Upper lobe of right lung (tissue), 1 donor: ENCODE data around the gene CFAP54. TPM values are rescaled to one million over a fixed set of nuclear protein-coding genes. Genes with fewer than 3 reads are reported as not detected.
A peak's percentile ranks its signal among the peaks of the same experiment; 100 is the strongest.

Source experiments
- ATAC-seq: fragments of 200-7000 bp; cut with Tn5 transposase; one replicate; pipeline ENCODE4 v1.9.1; 2020; ENCODE audit warnings: mild to moderate bottlenecking, moderate library complexity
- DNase-seq: peaks from one replicate; pipeline ENCODE4 v3.0.0-alpha.2; 2020
- H3K27ac ChIP-seq: fragments of 200-600 bp; one replicate; pipeline ENCODE4 v1.8.0; 2022
- H3K27me3 ChIP-seq: fragments of 200-600 bp; one replicate; pipeline ENCODE4 v1.8.0; 2022; ENCODE audit warnings: mild to moderate bottlenecking
- H3K36me3 ChIP-seq: fragments of 200-600 bp; one replicate; pipeline ENCODE4 v1.8.0; 2022
- H3K4me1 ChIP-seq: fragments of 200-600 bp; one replicate; pipeline ENCODE4 v1.8.0; 2022
- H3K4me3 ChIP-seq: fragments of 200-600 bp; one replicate; pipeline ENCODE4 v1.8.0; 2022; ENCODE audit warnings: mild to moderate bottlenecking
- H3K9me3 ChIP-seq: fragments of 200-600 bp; one replicate; pipeline ENCODE4 v1.8.0; 2022
- CTCF ChIP-seq: fragments of 200-600 bp; IDR thresholded peaks from one replicate; pipeline ENCODE4 v1.8.0; 2022; ENCODE audit warnings: antibody characterized with exemption
- intact Hi-C: fragments of 100-400 bp; cut with DNase I; formaldehyde crosslinking; loops from one replicate; pipeline ENCODE4 v1.11.0; 2022
- long read RNA-seq: library from polyadenylated mRNA; unstranded; transcript quantifications from one replicate; pipeline ENCODE4 v2.0.0, GENCODE V29; 2021
- total RNA-seq: library from RNA; stranded (reverse); fragmentation: NEBNext Ultra II Directional; extraction: Animal tissue kit (Norgen Biotek cat#: 25700); gene quantifications from one replicate; pipeline ENCODE4 v1.2.1, GENCODE V29; 2021
- donor health status: DM: no; HTN: yes; CAD: no; lungs with severe emphysema.

The CFAP54 gene
- total RNA-seq: 0.75 TPM
- long read RNA-seq: 0 reads

- ATAC-seq (peak; percentile 100), DNase-seq (peak; percentile 96)
- peak within 1 kb of the TSS; percentile 80 for H3K27ac ChIP-seq
- TF ChIP-seq CTCF: peak; percentile 85
- H3K27me3 ChIP-seq: no peaks in the 10 kb centered on the region
- H3K4me3 ChIP-seq: peak within 1 kb of the TSS; percentile 61
- intact Hi-C loops: no loop called here
- H3K36me3 ChIP-seq: no peaks in the 10 kb centered on the region
- H3K9me3 ChIP-seq: no peaks in the 10 kb centered on the region
- H3K4me1 ChIP-seq: peaks cover 8% of the 10 kb centered on the region
Observed at GRCh38 chr12:96489392-96490056, at the start of gene CFAP54. Gene CFAP54 (plus strand): TSS chr12:96489577. CDS start chr12:96489610, 33 bp downstream.

GRCh38 chr12:96441816-96442215 is 47.6 kb upstream of the CFAP54 start:
- H3K27ac ChIP-seq: no peak overlapping the region
- intact Hi-C loops: no loop called here

GRCh38 chr12:96442906-96443305 is 46.5 kb upstream of the CFAP54 start:
- ATAC-seq (no peak), DNase-seq (no peak)
- no peaks in the 10 kb centered on the region for H3K9me3 ChIP-seq
- H3K4me3 ChIP-seq: no peak overlapping the region
- H3K27me3 ChIP-seq: no peaks in the 10 kb centered on the region
- no peak for TF ChIP-seq CTCF
- H3K36me3 ChIP-seq: no peaks in the 10 kb centered on the region
- intact Hi-C loops: no loop called here
- no peak overlapping the region for H3K27ac ChIP-seq
- H3K4me1 ChIP-seq: peaks cover 8% of the 10 kb centered on the region

More at GRCh38 chr12:96441816-96442215, 47.6 kb upstream of the CFAP54 start:
- Histone ChIP-seq H3K27me3 (no peaks in the 10 kb centered on the region), H3K4me1 (peaks cover 2% of the 10 kb centered on the region), H3K36me3 (no peaks in the 10 kb centered on the region), H3K4me3 (no peak overlapping the region), H3K9me3 (no peaks in the 10 kb centered on the region)
- ATAC-seq (no peak), DNase-seq (no peak)
- no peak for TF ChIP-seq CTCF

GRCh38 chr12:96444399-96444798 is 45.0 kb upstream of the CFAP54 start:
- intact Hi-C loops: no loop called here
- Histone ChIP-seq H3K4me1 (peaks cover 8% of the 10 kb centered on the region), H3K36me3 (no peaks in the 10 kb centered on the region), H3K27me3 (no peaks in the 10 kb centered on the region), H3K4me3 (no peak overlapping the region), H3K27ac (peak overlapping the region; percentile 72), H3K9me3 (no peaks in the 10 kb centered on the region)
- DNase-seq: no peak
- no peak for TF ChIP-seq CTCF
- no peak for ATAC-seq

- H3K9me3 ChIP-seq: no peaks in the 10 kb centered on the region
- no peaks in the 10 kb centered on the region for H3K36me3 ChIP-seq
- H3K27ac ChIP-seq: peak overlapping the region; percentile 72
- no peak for TF ChIP-seq CTCF
- DNase-seq (no peak), ATAC-seq (peak; percentile 87)
- H3K4me1 ChIP-seq: peaks cover 8% of the 10 kb centered on the region
- H3K4me3 ChIP-seq: no peak overlapping the region
- intact Hi-C loops: no loop called here
- H3K27me3 ChIP-seq: no peaks in the 10 kb centered on the region
Observed at GRCh38 chr12:96445691-96446583, 43.4 kb upstream of the CFAP54 start.
